ENCODE data around the gene SYCE1. TPM values are rescaled to one million over a fixed set of nuclear protein-coding genes. Genes with fewer than 3 reads are reported as not detected.

Gene SYCE1
- polyA plus RNA-seq, 1 donor from 2014 or later, result not detected

DNA sequence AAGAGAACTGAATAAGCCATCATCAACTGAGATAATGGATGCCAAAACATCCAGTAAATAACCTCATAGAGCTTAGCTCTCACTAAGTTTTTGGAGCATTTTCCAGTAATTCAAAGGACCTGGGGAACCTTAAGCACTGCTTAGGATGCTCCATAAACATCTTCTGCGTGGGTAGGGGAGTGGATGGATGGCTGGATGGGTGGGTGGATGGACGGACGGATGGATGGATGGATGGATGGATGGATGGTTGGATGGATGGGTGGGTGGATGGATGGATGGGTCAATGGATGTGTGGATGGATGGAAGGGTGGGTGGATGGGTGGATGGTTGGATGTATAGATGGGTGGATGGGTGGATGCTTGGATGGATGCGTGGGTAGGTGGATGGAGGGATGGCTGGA is 29.2 kb downstream of the SYCE1 start:
- Histone ChIP-seq H3K36me3 (ENCODE audit: insufficient read depth, low read length) (no peaks in the 10 kb centered on the region), H4K20me1 (ENCODE audit: insufficient read depth) (no peaks in the 10 kb centered on the region), H3K9me2 (ENCODE audit: insufficient read depth, low read length) (no peaks in the 10 kb centered on the region), H3K9me3 (ENCODE audit: low read length) (peaks cover 3% of the 10 kb centered on the region), H3K4me3 (ENCODE audit: low read length) (no peak overlapping the region), H2AFZ (ENCODE audit: low read depth, low read length) (no peak overlapping the region), H3K27ac (ENCODE audit: low read length) (no peak overlapping the region), H3K79me2 (replicated peaks; ENCODE audit: insufficient read depth, low read length) (no peaks in the 10 kb centered on the region), H3K9ac (ENCODE audit: low read length) (no peak overlapping the region), H3K4me2 (ENCODE audit: low read length) (no peak overlapping the region), H3F3A (ENCODE audit: insufficient read depth, low read length, poor library complexity, severe bottlenecking) (no peaks in the 10 kb centered on the region), H3K27me3 (ENCODE audit: insufficient read depth, low read depth, low read length) (no peaks in the 10 kb centered on the region)
- TF ChIP-seq EZH2 (IDR thresholded peaks at IDR 0.05; ENCODE audit: borderline replicate concordance, insufficient read depth, low read length, poor library complexity, severe bottlenecking), result no peak
- TF ChIP-seq MXI1 (conservative IDR thresholded peaks at IDR 0.05; ENCODE audit: poor library complexity, severe bottlenecking), result no peak
- no peak for TF ChIP-seq POLR2AphosphoS5 (IDR thresholded peaks at IDR 0.05)
- no peak for TF ChIP-seq TAF1 (IDR thresholded peaks at IDR 0.05; ENCODE audit: low read depth)
- TF ChIP-seq, protein P1, sequence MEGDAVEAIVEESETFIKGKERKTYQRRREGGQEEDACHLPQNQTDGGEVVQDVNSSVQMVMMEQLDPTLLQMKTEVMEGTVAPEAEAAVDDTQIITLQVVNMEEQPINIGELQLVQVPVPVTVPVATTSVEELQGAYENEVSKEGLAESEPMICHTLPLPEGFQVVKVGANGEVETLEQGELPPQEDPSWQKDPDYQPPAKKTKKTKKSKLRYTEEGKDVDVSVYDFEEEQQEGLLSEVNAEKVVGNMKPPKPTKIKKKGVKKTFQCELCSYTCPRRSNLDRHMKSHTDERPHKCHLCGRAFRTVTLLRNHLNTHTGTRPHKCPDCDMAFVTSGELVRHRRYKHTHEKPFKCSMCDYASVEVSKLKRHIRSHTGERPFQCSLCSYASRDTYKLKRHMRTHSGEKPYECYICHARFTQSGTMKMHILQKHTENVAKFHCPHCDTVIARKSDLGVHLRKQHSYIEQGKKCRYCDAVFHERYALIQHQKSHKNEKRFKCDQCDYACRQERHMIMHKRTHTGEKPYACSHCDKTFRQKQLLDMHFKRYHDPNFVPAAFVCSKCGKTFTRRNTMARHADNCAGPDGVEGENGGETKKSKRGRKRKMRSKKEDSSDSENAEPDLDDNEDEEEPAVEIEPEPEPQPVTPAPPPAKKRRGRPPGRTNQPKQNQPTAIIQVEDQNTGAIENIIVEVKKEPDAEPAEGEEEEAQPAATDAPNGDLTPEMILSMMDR (IDR thresholded peaks at IDR 0.05; ENCODE audit: poor library complexity, severe bottlenecking), result no peak
- TF ChIP-seq EP300 (conservative IDR thresholded peaks at IDR 0.05; ENCODE audit: poor library complexity, severe bottlenecking), result no peak
- TF ChIP-seq, protein P2, sequence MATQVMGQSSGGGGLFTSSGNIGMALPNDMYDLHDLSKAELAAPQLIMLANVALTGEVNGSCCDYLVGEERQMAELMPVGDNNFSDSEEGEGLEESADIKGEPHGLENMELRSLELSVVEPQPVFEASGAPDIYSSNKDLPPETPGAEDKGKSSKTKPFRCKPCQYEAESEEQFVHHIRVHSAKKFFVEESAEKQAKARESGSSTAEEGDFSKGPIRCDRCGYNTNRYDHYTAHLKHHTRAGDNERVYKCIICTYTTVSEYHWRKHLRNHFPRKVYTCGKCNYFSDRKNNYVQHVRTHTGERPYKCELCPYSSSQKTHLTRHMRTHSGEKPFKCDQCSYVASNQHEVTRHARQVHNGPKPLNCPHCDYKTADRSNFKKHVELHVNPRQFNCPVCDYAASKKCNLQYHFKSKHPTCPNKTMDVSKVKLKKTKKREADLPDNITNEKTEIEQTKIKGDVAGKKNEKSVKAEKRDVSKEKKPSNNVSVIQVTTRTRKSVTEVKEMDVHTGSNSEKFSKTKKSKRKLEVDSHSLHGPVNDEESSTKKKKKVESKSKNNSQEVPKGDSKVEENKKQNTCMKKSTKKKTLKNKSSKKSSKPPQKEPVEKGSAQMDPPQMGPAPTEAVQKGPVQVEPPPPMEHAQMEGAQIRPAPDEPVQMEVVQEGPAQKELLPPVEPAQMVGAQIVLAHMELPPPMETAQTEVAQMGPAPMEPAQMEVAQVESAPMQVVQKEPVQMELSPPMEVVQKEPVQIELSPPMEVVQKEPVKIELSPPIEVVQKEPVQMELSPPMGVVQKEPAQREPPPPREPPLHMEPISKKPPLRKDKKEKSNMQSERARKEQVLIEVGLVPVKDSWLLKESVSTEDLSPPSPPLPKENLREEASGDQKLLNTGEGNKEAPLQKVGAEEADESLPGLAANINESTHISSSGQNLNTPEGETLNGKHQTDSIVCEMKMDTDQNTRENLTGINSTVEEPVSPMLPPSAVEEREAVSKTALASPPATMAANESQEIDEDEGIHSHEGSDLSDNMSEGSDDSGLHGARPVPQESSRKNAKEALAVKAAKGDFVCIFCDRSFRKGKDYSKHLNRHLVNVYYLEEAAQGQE (IDR thresholded peaks at IDR 0.05; ENCODE audit: borderline replicate concordance), result no peak
- TF ChIP-seq RAD21 (conservative IDR thresholded peaks at IDR 0.05), result no peak
- no peak for TF ChIP-seq SMC3 (conservative IDR thresholded peaks at IDR 0.05; ENCODE audit: poor library complexity)

DNA sequence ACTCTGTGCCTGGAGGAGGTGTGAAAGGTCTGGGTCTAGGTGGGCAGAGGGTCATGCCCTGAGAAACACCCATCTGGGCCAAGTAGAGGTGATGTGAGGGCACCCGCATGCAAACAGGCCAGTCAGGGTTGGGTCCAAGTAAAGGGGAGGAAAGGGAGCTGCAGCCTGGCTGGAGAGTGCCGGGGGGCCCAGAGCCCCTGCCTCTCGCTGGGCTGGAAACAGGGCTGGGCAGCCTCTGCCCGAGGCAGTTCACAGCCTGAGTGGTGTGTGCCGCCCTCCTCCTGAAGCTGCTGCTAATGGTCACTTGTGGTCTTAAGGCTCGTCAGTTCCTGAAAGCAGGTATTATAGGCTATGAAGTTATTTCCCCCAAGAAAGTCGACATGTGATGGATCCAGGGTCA is 31.0 kb downstream of the SYCE1 start:
- Histone ChIP-seq H3K4me2 (ENCODE audit: low read length) (no peak overlapping the region), H3K9me3 (ENCODE audit: low read length) (no peaks in the 10 kb centered on the region), H3K27ac (ENCODE audit: low read length) (no peak overlapping the region), H3K27me3 (ENCODE audit: insufficient read depth, low read depth, low read length) (no peaks in the 10 kb centered on the region), H3K79me2 (replicated peaks; ENCODE audit: insufficient read depth, low read length) (no peaks in the 10 kb centered on the region), H3F3A (ENCODE audit: insufficient read depth, low read length, poor library complexity, severe bottlenecking) (no peaks in the 10 kb centered on the region), H3K4me3 (ENCODE audit: low read length) (no peak overlapping the region), H2AFZ (ENCODE audit: low read depth, low read length) (no peak overlapping the region), H3K9ac (ENCODE audit: low read length) (no peak overlapping the region), H3K36me3 (ENCODE audit: insufficient read depth, low read length) (no peaks in the 10 kb centered on the region), H3K9me2 (ENCODE audit: insufficient read depth, low read length) (no peaks in the 10 kb centered on the region), H4K20me1 (ENCODE audit: insufficient read depth) (no peaks in the 10 kb centered on the region)
- no peak for TF ChIP-seq TAF1 (IDR thresholded peaks at IDR 0.05; ENCODE audit: low read depth)
- TF ChIP-seq, protein P1 (IDR thresholded peaks at IDR 0.05; ENCODE audit: poor library complexity, severe bottlenecking), result no peak
- TF ChIP-seq RAD21 (conservative IDR thresholded peaks at IDR 0.05), result no peak

Data from neural cell (in vitro differentiated cells).